Lower lobe of right lung (tissue), 2 donors: ENCODE results near the gene LECT2. TPM values are rescaled to one million over a fixed set of nuclear protein-coding genes. Genes with fewer than 3 reads are reported as not detected.

Experiments
- ATAC-seq, 2 donors: fragments of 200-7000 bp; cut with Tn5 transposase; one replicate each; pipeline ENCODE4 v1.9.1; 2020 to 2022; ENCODE audit warnings: mild to moderate bottlenecking in 2 of 2, moderate library complexity in 2 of 2
- DNase-seq: peaks from one replicate; pipeline ENCODE4 v3.0.0-alpha.2; 2020
- H3K27ac ChIP-seq: fragments of 200-600 bp; one replicate; pipeline ENCODE4 v1.8.0; 2022
- H3K27me3 ChIP-seq: fragments of 200-600 bp; one replicate; pipeline ENCODE4 v1.8.0; 2022; ENCODE audit warnings: low read depth
- H3K36me3 ChIP-seq: fragments of 200-600 bp; one replicate; pipeline ENCODE4 v1.8.0; 2022; ENCODE audit warnings: mild to moderate bottlenecking
- H3K4me1 ChIP-seq: fragments of 200-600 bp; one replicate; pipeline ENCODE4 v1.8.0; 2022
- H3K4me3 ChIP-seq: fragments of 200-600 bp; one replicate; pipeline ENCODE4 v1.8.0; 2022; ENCODE audit warnings: mild to moderate bottlenecking
- H3K9me3 ChIP-seq: fragments of 200-600 bp; one replicate; pipeline ENCODE4 v1.8.0; 2022
- intact Hi-C: fragments of 100-400 bp; cut with DNase I; formaldehyde crosslinking; loops from one replicate; pipeline ENCODE4 v1.11.0; 2022
- total RNA-seq: library from RNA; stranded (reverse); fragmentation: NEBNext Ultra II Directional; extraction: Animal tissue kit (Norgen Biotek cat#: 25700); gene quantifications from one replicate; pipeline ENCODE4 v1.2.1, GENCODE V29; 2021
- TF ChIP-seq, protein P1 (sequence below): fragments of 200-600 bp; IDR thresholded peaks from one replicate; pipeline ENCODE4 v1.8.0; 2022; ENCODE audit warnings: antibody characterized with exemption, mild to moderate bottlenecking
- donor health status: DM: no; HTN: yes; CAD: no; lungs with severe emphysema.

Gene LECT2
- total RNA-seq, 1 donor from 2014 or later: not detected

- no peaks in the 10 kb centered on the region for H3K36me3 ChIP-seq
- H3K27ac ChIP-seq: no peak overlapping the region
- H3K4me3 ChIP-seq: peak overlapping the region; percentile 37
- TF ChIP-seq, protein P1, sequence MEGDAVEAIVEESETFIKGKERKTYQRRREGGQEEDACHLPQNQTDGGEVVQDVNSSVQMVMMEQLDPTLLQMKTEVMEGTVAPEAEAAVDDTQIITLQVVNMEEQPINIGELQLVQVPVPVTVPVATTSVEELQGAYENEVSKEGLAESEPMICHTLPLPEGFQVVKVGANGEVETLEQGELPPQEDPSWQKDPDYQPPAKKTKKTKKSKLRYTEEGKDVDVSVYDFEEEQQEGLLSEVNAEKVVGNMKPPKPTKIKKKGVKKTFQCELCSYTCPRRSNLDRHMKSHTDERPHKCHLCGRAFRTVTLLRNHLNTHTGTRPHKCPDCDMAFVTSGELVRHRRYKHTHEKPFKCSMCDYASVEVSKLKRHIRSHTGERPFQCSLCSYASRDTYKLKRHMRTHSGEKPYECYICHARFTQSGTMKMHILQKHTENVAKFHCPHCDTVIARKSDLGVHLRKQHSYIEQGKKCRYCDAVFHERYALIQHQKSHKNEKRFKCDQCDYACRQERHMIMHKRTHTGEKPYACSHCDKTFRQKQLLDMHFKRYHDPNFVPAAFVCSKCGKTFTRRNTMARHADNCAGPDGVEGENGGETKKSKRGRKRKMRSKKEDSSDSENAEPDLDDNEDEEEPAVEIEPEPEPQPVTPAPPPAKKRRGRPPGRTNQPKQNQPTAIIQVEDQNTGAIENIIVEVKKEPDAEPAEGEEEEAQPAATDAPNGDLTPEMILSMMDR: no peak
- DNase-seq (no peak), ATAC-seq (peak in 1 of 2 donors; percentile 35)
- H3K9me3 ChIP-seq: no peaks in the 10 kb centered on the region
- intact Hi-C loops: no loop called here
- peaks cover 41% of the 10 kb centered on the region for H3K27me3 ChIP-seq
- peaks cover 5% of the 10 kb centered on the region for H3K4me1 ChIP-seq
Observed at GRCh38 chr5:135930029-135930948, 24.5 kb downstream of the LECT2 start.

- ATAC-seq (no peak), DNase-seq (no peak)
- H3K27me3 ChIP-seq: peaks cover 20% of the 10 kb centered on the region
- intact Hi-C loops: no loop called here
- no peaks in the 10 kb centered on the region for H3K4me1 ChIP-seq
- TF ChIP-seq, protein P1: no peak
- no peaks in the 10 kb centered on the region for H3K9me3 ChIP-seq
- H3K36me3 ChIP-seq: no peaks in the 10 kb centered on the region
- H3K27ac ChIP-seq: no peak overlapping the region
- H3K4me3 ChIP-seq: no peak overlapping the region
Observed at GRCh38 chr5:135921388-135921787, 33.4 kb downstream of the LECT2 start.

GRCh38 chr5:135920199-135920598 lies 34.6 kb downstream of the LECT2 start:
- H3K36me3 ChIP-seq: no peaks in the 10 kb centered on the region
- TF ChIP-seq, protein P1: no peak
- H3K4me1 ChIP-seq: no peaks in the 10 kb centered on the region
- no peak overlapping the region for H3K4me3 ChIP-seq
- peaks cover 16% of the 10 kb centered on the region for H3K27me3 ChIP-seq
- ATAC-seq (no peak), DNase-seq (no peak)
- H3K9me3 ChIP-seq: no peaks in the 10 kb centered on the region
- intact Hi-C loops: no loop called here
- no peak overlapping the region for H3K27ac ChIP-seq

DNA sequence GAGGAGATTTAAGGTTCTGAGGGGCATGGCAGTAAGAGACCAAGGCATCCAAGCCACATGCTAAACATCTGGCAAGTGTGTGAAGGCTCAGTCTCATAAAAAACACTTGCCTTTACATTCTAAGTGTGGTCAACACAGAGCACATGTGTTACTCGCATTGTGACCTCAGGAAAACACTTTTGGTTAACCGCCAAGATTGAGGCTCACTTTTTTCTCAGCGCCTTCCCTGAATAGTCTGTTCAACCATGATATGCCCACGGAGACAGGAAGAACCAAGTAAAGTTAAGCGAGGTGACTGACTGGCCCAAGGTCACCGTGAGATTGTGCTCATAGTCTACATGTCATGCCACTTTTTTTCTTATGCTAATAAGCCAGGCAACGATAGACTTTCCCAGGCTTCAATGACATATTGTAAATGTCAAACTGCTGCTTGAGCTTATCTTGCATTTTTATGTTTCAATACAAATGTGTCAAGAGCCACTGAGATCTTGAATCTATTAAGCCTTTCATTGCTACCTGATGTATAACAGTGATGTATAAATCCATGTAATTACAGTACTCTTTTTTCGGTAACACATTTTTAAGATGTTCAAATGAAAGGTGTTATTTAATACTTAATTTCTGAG lies 38.0 kb downstream of the LECT2 start:
- no peak overlapping the region for H3K27ac ChIP-seq
- H3K4me1 ChIP-seq: no peaks in the 10 kb centered on the region
- no peaks in the 10 kb centered on the region for H3K9me3 ChIP-seq
- intact Hi-C loops: no loop called here
- ATAC-seq (no peak), DNase-seq (no peak)
- H3K27me3 ChIP-seq: peaks cover 12% of the 10 kb centered on the region
- H3K4me3 ChIP-seq: no peak overlapping the region
- no peaks in the 10 kb centered on the region for H3K36me3 ChIP-seq
- TF ChIP-seq, protein P1: no peak

- peaks cover 16% of the 10 kb centered on the region for H3K27me3 ChIP-seq
- H3K4me3 ChIP-seq: no peak overlapping the region
- ATAC-seq: no peak
- no peak overlapping the region for H3K27ac ChIP-seq
- intact Hi-C loops: no loop called here
- no peaks in the 10 kb centered on the region for H3K4me1 ChIP-seq
- no peaks in the 10 kb centered on the region for H3K36me3 ChIP-seq
- TF ChIP-seq, protein P1: no peak
- no peak for DNase-seq
- no peaks in the 10 kb centered on the region for H3K9me3 ChIP-seq
Observed at GRCh38 chr5:135915466-135916001, 39.2 kb downstream of the LECT2 start.
